GM23338 (cell line): ENCODE data around the gene IER3IP1. TPM values are rescaled to one million over a fixed set of nuclear protein-coding genes. Genes with fewer than 3 reads are reported as not detected.

Experiments
- ATAC-seq: fragments of 200-7000 bp; cut with Tn5 transposase; 3 replicates; pipeline ENCODE4 v1.9.1; 2020
- DNase-seq: peaks from one replicate; pipeline ENCODE4 v3.0.0-alpha.2; 2015; ENCODE audit warnings: low spot score
- H2AFZ ChIP-seq: fragments of 200-600 bp; sonication (generic); 2 replicates; pipeline ENCODE4 v1.8.0; 2016; ENCODE audit warnings: antibody characterized with exemption, mild to moderate bottlenecking, moderate library complexity
- H3F3A ChIP-seq: fragments of 200-600 bp; sonication (generic); replicated peaks from 2 replicates; pipeline ENCODE4 v1.8.0; 2017; ENCODE audit warnings: antibody characterized with exemption, mixed run types, low read depth
- H3K27ac ChIP-seq: fragments of 200-600 bp; sonication (generic); 2 replicates; pipeline ENCODE4 v1.6.1; 2016; ENCODE audit warnings: low read depth
- H3K27me3 ChIP-seq: fragments of 200-600 bp; sonication (generic); 2 replicates; pipeline ENCODE4 v1.8.0; 2016; ENCODE audit warnings: mild to moderate bottlenecking, mixed run types, moderate library complexity; ENCODE audit not compliant: insufficient read depth
- H3K36me3 ChIP-seq: fragments of 200-600 bp; sonication (generic); 2 replicates; pipeline ENCODE4 v1.8.0; 2016; ENCODE audit warnings: mild to moderate bottlenecking; ENCODE audit not compliant: insufficient read depth
- H3K4me1 ChIP-seq: fragments of 200-600 bp; sonication (generic); 2 replicates; pipeline ENCODE4 v1.8.0; 2016; ENCODE audit warnings: mild to moderate bottlenecking, moderate library complexity; ENCODE audit not compliant: insufficient read depth
- H3K4me2 ChIP-seq: fragments of 200-600 bp; sonication (generic); 2 replicates; pipeline ENCODE4 v1.7.1; 2017; ENCODE audit warnings: mixed run types
- H3K4me3 ChIP-seq: fragments of 200-600 bp; sonication (generic); 2 replicates; pipeline ENCODE4 v1.6.1; 2016; ENCODE audit warnings: mixed run types
- H3K79me2 ChIP-seq: fragments of 200-600 bp; sonication (generic); replicated peaks from 2 replicates; pipeline ENCODE4 v1.8.0; 2017; ENCODE audit warnings: mild to moderate bottlenecking; ENCODE audit not compliant: insufficient read depth
- H3K9me2 ChIP-seq: fragments of 200-600 bp; sonication (generic); 2 replicates; pipeline ENCODE4 v1.8.0; 2017; ENCODE audit not compliant: insufficient read depth
- H4K20me1 ChIP-seq: fragments of 200-600 bp; sonication (generic); replicated peaks from 2 replicates; pipeline ENCODE4 v1.8.0; 2017; ENCODE audit warnings: mild to moderate bottlenecking; ENCODE audit not compliant: insufficient read depth
- H3K27ac Mint-ChIP-seq: 2 replicates; pipeline ENCODE4 v1.8.0; 2020; ENCODE audit warnings: inconsistent platforms, mild to moderate bottlenecking, moderate library complexity, mixed read lengths
- H3K27me3 Mint-ChIP-seq: 3 replicates; pipeline ENCODE4 v1.8.0; 2022; ENCODE audit warnings: low read depth, mild to moderate bottlenecking, moderate library complexity, mixed read lengths, inconsistent platforms; ENCODE audit not compliant: insufficient read depth, poor library complexity
- H3K36me3 Mint-ChIP-seq: 3 replicates; pipeline ENCODE4 v1.8.0; 2021; ENCODE audit warnings: low read depth, mild to moderate bottlenecking, inconsistent platforms, moderate library complexity, mixed read lengths
- H3K4me1 Mint-ChIP-seq: 3 replicates; pipeline ENCODE4 v1.8.0; 2020; ENCODE audit warnings: mild to moderate bottlenecking, inconsistent platforms, mixed read lengths
- H3K4me3 Mint-ChIP-seq: 3 replicates; pipeline ENCODE4 v1.8.0; 2021; ENCODE audit warnings: moderate library complexity, mild to moderate bottlenecking, inconsistent platforms, mixed read lengths
- H3K9me3 Mint-ChIP-seq: 3 replicates; pipeline ENCODE4 v1.8.0; 2020; ENCODE audit warnings: moderate library complexity, mild to moderate bottlenecking, inconsistent platforms, mixed read lengths
- CREB1 ChIP-seq: fragments of 250-450 bp; sonication (Bioruptor Pico); IDR thresholded peaks from 2 replicates; pipeline ENCODE4 v1.5.0; 2020; ENCODE audit warnings: low read depth, mild to moderate bottlenecking, moderate library complexity
- CTCF ChIP-seq, 2 experiments: fragments of 200-600 bp in 1 of 2; sonication (generic) in 1 of 2; conservative IDR thresholded peaks; 2 replicates each; pipeline versions ENCODE4 v1.5.1 to v1.6.1; 2016 to 2017; ENCODE audit warnings: antibody characterized with exemption in 2 of 2, low read depth in 2 of 2, mild to moderate bottlenecking in 2 of 2, moderate library complexity in 1 of 2
- EZH2 ChIP-seq: fragments of 200-600 bp; sonication (generic); IDR thresholded peaks from one replicate; pipeline ENCODE4 v1.8.0; 2017; ENCODE audit warnings: antibody characterized with exemption, mild to moderate bottlenecking, low read depth; ENCODE audit not compliant: unreplicated experiment
- EZH2phosphoT487 ChIP-seq: fragments of 200-600 bp; sonication (generic); IDR thresholded peaks from one replicate; pipeline ENCODE4 v1.8.1; 2018; ENCODE audit warnings: antibody characterized with exemption; ENCODE audit not compliant: unreplicated experiment
- JUNB ChIP-seq: IDR thresholded peaks from one replicate; pipeline ENCODE4 v1.6.1; 2016; ENCODE audit warnings: antibody characterized with exemption; ENCODE audit not compliant: unreplicated experiment
- NANOG ChIP-seq: IDR thresholded peaks from 2 replicates; pipeline ENCODE4 v1.6.1; 2016; ENCODE audit warnings: antibody characterized with exemption, borderline replicate concordance
- POLR2AphosphoS5 ChIP-seq: IDR thresholded peaks from 2 replicates; pipeline ENCODE4 v1.6.1; 2016; ENCODE audit warnings: antibody characterized with exemption, low read depth
- STAT1 ChIP-seq: IDR thresholded peaks from one replicate; pipeline ENCODE4 v1.6.1; 2016; ENCODE audit warnings: antibody characterized with exemption; ENCODE audit not compliant: unreplicated experiment
- ZNF114 ChIP-seq: fragments of 250-450 bp; sonication (Bioruptor Pico); IDR thresholded peaks from 2 replicates; pipeline ENCODE4 v1.5.0; 2020; ENCODE audit warnings: mild to moderate bottlenecking, moderate library complexity
- ZNF462 ChIP-seq: fragments of 250-450 bp; sonication (Bioruptor Pico); IDR thresholded peaks from 2 replicates; pipeline ENCODE4 v1.5.0; 2020; ENCODE audit warnings: mild to moderate bottlenecking, moderate library complexity
- polyA plus RNA-seq: library from polyadenylated mRNA; unstranded; fragments of >200 nt; fragmentation: Nextera tagmentation; extraction: Ambion mirVana; gene quantifications from 2 replicates; pipeline ENCODE4 v1.2.1, GENCODE V29; 2016
- total RNA-seq: library from RNA; depleted of rRNA; stranded (reverse); fragments of >200 nt; shearing (Covaris generic); gene quantifications from 2 replicates; pipeline ENCODE4 v1.2.3, GENCODE V29; 2014
- TF ChIP-seq, protein P1 (sequence below): IDR thresholded peaks from one replicate; pipeline ENCODE4 v1.6.1; 2018; ENCODE audit warnings: antibody characterized with exemption; ENCODE audit not compliant: unreplicated experiment

The IER3IP1 gene
- total and polyA plus RNA-seq, 2 experiments from 2014 or later: 12.2 to 24.0 TPM

GRCh38 chr18:47168913-47169312, 7.3 kb downstream of the IER3IP1 start:
- no peaks in the 10 kb centered on the region for H3K36me3 ChIP-seq
- no peak overlapping the region for H3K4me3 Mint-ChIP-seq
- no peak overlapping the region for H3K4me2 ChIP-seq
- DNase-seq (no peak), ATAC-seq (no peak)
- no peaks in the 10 kb centered on the region for H3K9me3 Mint-ChIP-seq
- H2AFZ ChIP-seq: no peak overlapping the region
- no peaks in the 10 kb centered on the region for H3K27me3 ChIP-seq
- H3K36me3 Mint-ChIP-seq: no peaks in the 10 kb centered on the region
- TF ChIP-seq CREB1 (no peak), JUNB (no peak), STAT1 (no peak), NANOG (no peak), EZH2 (no peak), POLR2AphosphoS5 (no peak), CTCF (conservative IDR thresholded peaks at IDR 0.05; ENCODE audit: low read depth in 2 of 2) (no peak), EZH2phosphoT487 (no peak), ZNF114 (CRISPR knock-in tag) (no peak)
- H3K9me2 ChIP-seq: no peaks in the 10 kb centered on the region
- no peaks in the 10 kb centered on the region for H3K4me1 Mint-ChIP-seq
- peaks cover 28% of the 10 kb centered on the region for H4K20me1 ChIP-seq
- H3K27ac Mint-ChIP-seq: no peak overlapping the region
- no peaks in the 10 kb centered on the region for H3K4me1 ChIP-seq
- no peaks in the 10 kb centered on the region for H3F3A ChIP-seq
- no peaks in the 10 kb centered on the region for H3K27me3 Mint-ChIP-seq
- H3K27ac ChIP-seq: no peak overlapping the region
- no peak overlapping the region for H3K4me3 ChIP-seq
- H3K79me2 ChIP-seq: peaks cover 76% of the 10 kb centered on the region

GRCh38 chr18:47168509-47168908, 7.7 kb downstream of the IER3IP1 start:
- Histone ChIP-seq H3K4me2 (no peak overlapping the region), H3K79me2 (peaks cover 75% of the 10 kb centered on the region), H2AFZ (no peak overlapping the region), H3K27ac (no peak overlapping the region), H3K9me2 (no peaks in the 10 kb centered on the region), H3F3A (no peaks in the 10 kb centered on the region), H3K4me3 (no peak overlapping the region), H3K27me3 (no peaks in the 10 kb centered on the region), H3K36me3 (no peaks in the 10 kb centered on the region), H3K4me1 (no peaks in the 10 kb centered on the region), H4K20me1 (peaks cover 24% of the 10 kb centered on the region)
- H3K27ac Mint-ChIP-seq: no peak overlapping the region
- no peaks in the 10 kb centered on the region for H3K4me1 Mint-ChIP-seq
- H3K9me3 Mint-ChIP-seq: no peaks in the 10 kb centered on the region
- H3K36me3 Mint-ChIP-seq: no peaks in the 10 kb centered on the region
- H3K27me3 Mint-ChIP-seq: no peaks in the 10 kb centered on the region
- DNase-seq (no peak), ATAC-seq (no peak)
- no peak overlapping the region for H3K4me3 Mint-ChIP-seq
- TF ChIP-seq, protein P1, sequence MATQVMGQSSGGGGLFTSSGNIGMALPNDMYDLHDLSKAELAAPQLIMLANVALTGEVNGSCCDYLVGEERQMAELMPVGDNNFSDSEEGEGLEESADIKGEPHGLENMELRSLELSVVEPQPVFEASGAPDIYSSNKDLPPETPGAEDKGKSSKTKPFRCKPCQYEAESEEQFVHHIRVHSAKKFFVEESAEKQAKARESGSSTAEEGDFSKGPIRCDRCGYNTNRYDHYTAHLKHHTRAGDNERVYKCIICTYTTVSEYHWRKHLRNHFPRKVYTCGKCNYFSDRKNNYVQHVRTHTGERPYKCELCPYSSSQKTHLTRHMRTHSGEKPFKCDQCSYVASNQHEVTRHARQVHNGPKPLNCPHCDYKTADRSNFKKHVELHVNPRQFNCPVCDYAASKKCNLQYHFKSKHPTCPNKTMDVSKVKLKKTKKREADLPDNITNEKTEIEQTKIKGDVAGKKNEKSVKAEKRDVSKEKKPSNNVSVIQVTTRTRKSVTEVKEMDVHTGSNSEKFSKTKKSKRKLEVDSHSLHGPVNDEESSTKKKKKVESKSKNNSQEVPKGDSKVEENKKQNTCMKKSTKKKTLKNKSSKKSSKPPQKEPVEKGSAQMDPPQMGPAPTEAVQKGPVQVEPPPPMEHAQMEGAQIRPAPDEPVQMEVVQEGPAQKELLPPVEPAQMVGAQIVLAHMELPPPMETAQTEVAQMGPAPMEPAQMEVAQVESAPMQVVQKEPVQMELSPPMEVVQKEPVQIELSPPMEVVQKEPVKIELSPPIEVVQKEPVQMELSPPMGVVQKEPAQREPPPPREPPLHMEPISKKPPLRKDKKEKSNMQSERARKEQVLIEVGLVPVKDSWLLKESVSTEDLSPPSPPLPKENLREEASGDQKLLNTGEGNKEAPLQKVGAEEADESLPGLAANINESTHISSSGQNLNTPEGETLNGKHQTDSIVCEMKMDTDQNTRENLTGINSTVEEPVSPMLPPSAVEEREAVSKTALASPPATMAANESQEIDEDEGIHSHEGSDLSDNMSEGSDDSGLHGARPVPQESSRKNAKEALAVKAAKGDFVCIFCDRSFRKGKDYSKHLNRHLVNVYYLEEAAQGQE: no peak
- TF ChIP-seq STAT1 (no peak), EZH2phosphoT487 (no peak), ZNF462 (CRISPR knock-in tag) (no peak), ZNF114 (CRISPR knock-in tag) (no peak)
